ENCODE data around the gene H2AZ2. TPM values are rescaled to one million over a fixed set of nuclear protein-coding genes. Genes with fewer than 3 reads are reported as not detected.

Gene H2AZ2
- total RNA-seq (100 to 1,000 TPM; 161 to 264 TPM), polyA plus RNA-seq (ENCODE audit: insufficient read length in 2 of 2) (100 to 1,000 TPM; 188 to 232 TPM)
- long read RNA-seq, donor 1, transcript H2AFV-202 (5 exons, 752 nt), result major isoform, 61 of 77 reads
- long read RNA-seq, donor 1, partial matches to known transcripts, result 9 of 77 reads
- long read RNA-seq, donor 1, other reads (novel, unspliced or antisense), result 0 of 77 reads
- long read RNA-seq, donor 2, transcript H2AFV-202 (5 exons, 752 nt), result major isoform, 29 of 66 reads
- long read RNA-seq, donor 2, partial matches to known transcripts, result 32 of 66 reads
- long read RNA-seq, donor 2, other reads (novel, unspliced or antisense), result 0 of 66 reads
- long read RNA-seq, donor 3, transcript H2AFV-202 (5 exons, 752 nt), result major isoform, 37 of 57 reads
- long read RNA-seq, donor 3, partial matches to known transcripts, result 10 of 57 reads
- long read RNA-seq, donor 3, other reads (novel, unspliced or antisense), result 0 of 57 reads
- long read RNA-seq, donor 4, transcript H2AFV-202 (5 exons, 752 nt), result major isoform, 97 of 161 reads
- long read RNA-seq, donor 4, transcript H2AFV-204 (4 exons, 687 nt), result minor isoform, 9 of 161 reads
- long read RNA-seq, donor 4, partial matches to known transcripts, result 45 of 161 reads
- long read RNA-seq, donor 4, other reads (novel, unspliced or antisense), result 0 of 161 reads

DNA sequence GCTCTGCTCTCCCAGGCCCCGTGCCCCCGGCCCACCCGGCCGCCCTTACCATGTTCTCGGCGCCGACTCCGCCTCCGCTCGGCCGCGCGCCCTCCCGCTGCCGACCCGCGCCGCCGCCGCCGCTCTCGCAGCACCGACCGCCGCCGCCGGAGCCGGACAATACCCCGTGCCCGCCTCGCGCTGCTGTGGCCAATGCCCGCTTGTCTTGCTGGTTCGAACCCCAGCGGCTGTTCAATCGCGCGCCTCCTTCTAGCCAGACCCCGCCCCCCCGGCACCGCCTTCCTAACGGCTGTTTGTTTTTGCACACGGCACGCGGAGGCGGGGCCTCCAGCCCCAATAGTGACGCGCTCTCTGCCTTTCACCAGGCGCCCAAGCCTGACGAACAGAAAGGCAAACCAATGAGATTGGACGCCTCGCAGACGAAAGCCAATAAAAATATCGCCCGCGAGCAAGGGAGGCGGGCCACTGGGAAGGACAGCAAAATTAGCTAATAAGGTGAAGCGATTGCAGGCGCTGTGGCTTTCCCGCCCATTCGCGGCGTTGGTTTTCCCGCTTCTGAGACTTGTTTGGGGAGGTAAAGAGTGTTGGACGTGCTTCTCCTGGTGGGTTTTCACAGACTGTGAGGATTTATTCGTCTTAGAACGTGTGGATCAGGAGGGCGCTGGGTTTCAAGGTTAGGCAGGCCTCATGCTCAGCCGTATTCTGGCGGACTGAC, at the start of gene H2AZ2:
TSS of gene H2AZ2 (minus strand) at position 168 of the 715 bp plus-strand sequence. CDS start at position 52, 116 bp downstream.
- under 1% methylated on average over 70 of the region's 70 CpGs for WGBS (ENCODE audit: insufficient coverage)
- DNase-seq (ENCODE audit: low read depth in 4 of 6, low spot score in 6 of 6), result peak; percentile 98 to 100 (median 100)
- Histone ChIP-seq H3K4me1 (ENCODE audit: control insufficient read depth, insufficient read depth, low read length) (peaks cover 11% of the 10 kb centered on the region), H3K27ac (ENCODE audit: low read depth, low read length) (peak within 1 kb of the TSS; percentile 99), H3K27me3 (ENCODE audit: control insufficient read depth, insufficient read depth, low read length) (no peaks in the 10 kb centered on the region), H3K4me3 (ENCODE audit: low read depth, low read length) (peak within 1 kb of the TSS; percentile 87), H3K36me3 (ENCODE audit: control insufficient read depth, insufficient read depth, low read length) (no peaks in the 10 kb centered on the region), H3K9me3 (ENCODE audit: control insufficient read depth, insufficient read depth, low read length) (no peaks in the 10 kb centered on the region)

DNA sequence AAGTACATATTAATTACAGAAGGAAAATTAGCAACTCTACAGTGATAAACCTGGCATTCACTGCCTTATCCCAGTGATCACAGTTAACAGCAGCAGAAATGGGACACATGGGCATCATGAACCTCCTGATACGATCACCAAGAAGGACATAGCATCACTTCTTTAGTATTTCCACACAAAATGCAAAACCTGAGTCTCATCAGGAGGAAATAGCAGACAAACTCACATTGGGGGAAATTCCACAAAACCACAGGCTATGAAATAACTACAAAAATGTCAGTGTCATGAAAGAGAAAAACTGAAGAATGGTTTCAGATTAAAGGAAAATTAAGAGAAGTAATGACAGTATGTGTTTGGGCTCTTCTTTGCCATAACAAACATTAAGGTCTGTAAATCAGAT, 49.4 kb upstream of the H2AZ2 start:
- H3K9me3 ChIP-seq (ENCODE audit: control insufficient read depth, insufficient read depth, low read length), result no peaks in the 10 kb centered on the region
- no peak overlapping the region for H3K27ac ChIP-seq (ENCODE audit: low read depth, low read length)
- no peaks in the 10 kb centered on the region for H3K27me3 ChIP-seq (ENCODE audit: control insufficient read depth, insufficient read depth, low read length)
- peak in 1 of 6 donors; percentile 18 for DNase-seq (ENCODE audit: low read depth in 4 of 6, low spot score in 6 of 6)
- H3K4me3 ChIP-seq (ENCODE audit: low read depth, low read length), result no peak overlapping the region
- peaks cover 7% of the 10 kb centered on the region for H3K4me1 ChIP-seq (ENCODE audit: control insufficient read depth, insufficient read depth, low read length)
- no peaks in the 10 kb centered on the region for H3K36me3 ChIP-seq (ENCODE audit: control insufficient read depth, insufficient read depth, low read length)
- WGBS (ENCODE audit: insufficient coverage), result 88% methylated on average over 1 of the region's 1 CpG

DNA sequence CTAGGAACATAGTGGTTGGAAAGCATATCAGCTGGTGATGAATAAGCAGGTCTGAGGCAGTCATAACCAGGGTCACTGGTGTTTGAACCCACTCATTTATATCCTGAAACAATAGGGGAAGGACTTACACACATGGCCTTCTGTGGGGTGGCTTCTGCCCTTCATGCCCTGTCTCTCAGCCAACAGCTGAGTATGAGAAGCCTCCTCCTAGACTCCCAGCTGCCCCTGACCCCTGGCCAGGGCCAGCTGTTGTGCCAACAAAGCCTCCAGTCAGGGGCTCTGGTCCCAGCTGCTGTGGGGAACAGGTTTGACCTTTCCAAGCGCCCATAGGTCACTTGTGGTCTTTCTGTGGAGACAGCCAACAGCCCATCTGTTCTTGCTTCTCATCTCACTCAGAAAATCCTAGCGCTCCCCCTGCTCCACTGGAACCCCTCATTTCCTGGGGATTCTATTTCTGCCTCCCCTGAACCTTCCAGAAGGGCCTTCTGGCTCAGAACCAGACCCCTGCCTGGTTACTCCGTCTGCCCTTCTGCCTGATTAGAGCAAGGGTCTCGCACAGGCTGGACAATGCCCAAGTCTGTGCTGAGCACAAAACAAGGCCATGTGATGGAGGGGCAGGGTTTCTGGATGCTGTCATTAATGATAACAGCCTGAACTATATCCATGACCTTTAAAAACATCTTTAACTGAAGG, 47.1 kb upstream of the H2AZ2 start:
- WGBS (ENCODE audit: insufficient coverage), result 42% methylated on average over 4 of the region's 4 CpGs
- Histone ChIP-seq H3K9me3 (ENCODE audit: control insufficient read depth, insufficient read depth, low read length) (no peaks in the 10 kb centered on the region), H3K27me3 (ENCODE audit: control insufficient read depth, insufficient read depth, low read length) (no peaks in the 10 kb centered on the region), H3K36me3 (ENCODE audit: control insufficient read depth, insufficient read depth, low read length) (no peaks in the 10 kb centered on the region), H3K4me3 (ENCODE audit: low read depth, low read length) (no peak overlapping the region), H3K27ac (ENCODE audit: low read depth, low read length) (no peak overlapping the region), H3K4me1 (ENCODE audit: control insufficient read depth, insufficient read depth, low read length) (peaks cover 7% of the 10 kb centered on the region)
- peak in 1 of 6 donors; percentile 22 for DNase-seq (ENCODE audit: low read depth in 4 of 6, low spot score in 6 of 6)

DNA sequence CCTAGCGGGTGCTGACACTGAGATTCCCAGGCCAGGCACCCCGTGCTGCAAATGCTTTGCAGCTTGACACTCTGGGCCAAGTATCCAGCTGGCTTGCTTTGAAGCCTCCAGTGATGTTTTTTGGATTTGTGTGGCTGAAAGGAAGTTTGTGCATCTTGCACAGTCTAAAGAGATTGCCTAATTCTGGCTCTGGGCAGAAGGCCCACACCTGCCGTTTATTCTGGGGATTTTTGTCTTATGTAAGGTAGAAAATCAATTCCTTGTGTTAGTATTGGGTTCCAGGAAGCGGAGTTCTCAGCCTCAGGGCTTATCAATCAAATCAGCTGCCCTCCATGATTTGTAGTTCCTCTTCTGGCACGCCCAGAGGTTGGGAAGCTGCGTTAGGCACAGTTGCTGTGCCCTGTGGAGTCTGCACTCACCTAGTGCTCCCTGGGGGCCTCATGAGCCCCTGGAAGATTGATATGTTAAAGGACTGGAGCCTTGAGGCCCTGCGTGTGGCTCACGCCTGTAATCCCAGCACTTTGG, 45.9 kb upstream of the H2AZ2 start:
- DNase-seq (ENCODE audit: low read depth in 4 of 6, low spot score in 6 of 6), result no peak
- Histone ChIP-seq H3K4me1 (ENCODE audit: control insufficient read depth, insufficient read depth, low read length) (peaks cover 7% of the 10 kb centered on the region), H3K27me3 (ENCODE audit: control insufficient read depth, insufficient read depth, low read length) (no peaks in the 10 kb centered on the region), H3K36me3 (ENCODE audit: control insufficient read depth, insufficient read depth, low read length) (no peaks in the 10 kb centered on the region), H3K4me3 (ENCODE audit: low read depth, low read length) (no peak overlapping the region), H3K9me3 (ENCODE audit: control insufficient read depth, insufficient read depth, low read length) (no peaks in the 10 kb centered on the region), H3K27ac (ENCODE audit: low read depth, low read length) (no peak overlapping the region)
- 63% methylated on average over 8 of the region's 8 CpGs for WGBS (ENCODE audit: insufficient coverage)

DNA sequence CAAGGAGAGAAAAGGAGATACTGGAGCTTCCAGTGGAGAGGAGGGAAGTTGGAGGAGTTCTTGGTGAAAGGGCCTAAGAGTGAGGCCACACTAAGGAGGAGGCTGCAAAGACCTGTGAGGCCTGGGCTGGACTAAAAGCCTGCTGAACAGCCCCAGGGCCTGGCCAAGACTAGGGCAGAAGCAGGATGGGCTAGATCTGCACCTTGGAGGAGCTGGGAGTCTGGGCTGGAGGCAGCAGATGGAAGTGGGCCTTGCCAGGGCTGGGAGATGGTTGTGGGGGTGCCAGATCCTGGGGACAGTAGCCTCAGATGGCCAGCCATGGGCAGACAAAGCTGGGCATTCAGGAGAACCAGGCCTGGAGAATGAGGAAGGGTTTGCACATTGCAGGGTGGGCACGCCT, 43.9 kb upstream of the H2AZ2 start:
- Histone ChIP-seq H3K36me3 (ENCODE audit: control insufficient read depth, insufficient read depth, low read length) (no peaks in the 10 kb centered on the region), H3K27me3 (ENCODE audit: control insufficient read depth, insufficient read depth, low read length) (no peaks in the 10 kb centered on the region), H3K9me3 (ENCODE audit: control insufficient read depth, insufficient read depth, low read length) (no peaks in the 10 kb centered on the region), H3K27ac (ENCODE audit: low read depth, low read length) (no peak overlapping the region), H3K4me3 (ENCODE audit: low read depth, low read length) (no peak overlapping the region), H3K4me1 (ENCODE audit: control insufficient read depth, insufficient read depth, low read length) (peaks cover 7% of the 10 kb centered on the region)
- no peak for DNase-seq (ENCODE audit: low read depth in 4 of 6, low spot score in 6 of 6)
- no CpG with 5 or more reads among the region's 1 CpG for WGBS (ENCODE audit: insufficient coverage)

DNA sequence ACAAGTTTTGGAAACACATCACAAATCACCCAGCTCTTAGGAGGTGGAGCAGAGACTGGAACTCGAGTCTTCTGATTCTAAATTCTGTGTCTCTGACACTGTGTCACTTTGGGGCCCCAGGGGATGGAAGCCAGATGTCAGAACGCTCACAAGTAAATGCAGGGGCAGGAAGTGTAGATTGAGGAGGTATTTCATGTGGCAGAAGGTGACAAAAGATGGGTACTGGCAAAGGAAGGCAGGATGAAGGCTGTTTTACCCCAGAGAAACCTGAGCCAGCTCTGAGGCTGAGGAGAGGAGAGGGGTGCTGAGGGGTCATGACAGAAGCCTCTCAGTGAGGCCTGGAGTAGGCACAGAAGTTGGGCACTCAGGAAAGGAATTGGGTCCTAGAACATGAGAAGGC, 43.5 kb upstream of the H2AZ2 start:
- DNase-seq (ENCODE audit: low read depth in 4 of 6, low spot score in 6 of 6), result no peak
- 65% methylated on average over 2 of the region's 2 CpGs for WGBS (ENCODE audit: insufficient coverage)
- Histone ChIP-seq H3K4me1 (ENCODE audit: control insufficient read depth, insufficient read depth, low read length) (peaks cover 7% of the 10 kb centered on the region), H3K27me3 (ENCODE audit: control insufficient read depth, insufficient read depth, low read length) (no peaks in the 10 kb centered on the region), H3K36me3 (ENCODE audit: control insufficient read depth, insufficient read depth, low read length) (no peaks in the 10 kb centered on the region), H3K4me3 (ENCODE audit: low read depth, low read length) (no peak overlapping the region), H3K9me3 (ENCODE audit: control insufficient read depth, insufficient read depth, low read length) (no peaks in the 10 kb centered on the region), H3K27ac (ENCODE audit: low read depth, low read length) (no peak overlapping the region)

DNA sequence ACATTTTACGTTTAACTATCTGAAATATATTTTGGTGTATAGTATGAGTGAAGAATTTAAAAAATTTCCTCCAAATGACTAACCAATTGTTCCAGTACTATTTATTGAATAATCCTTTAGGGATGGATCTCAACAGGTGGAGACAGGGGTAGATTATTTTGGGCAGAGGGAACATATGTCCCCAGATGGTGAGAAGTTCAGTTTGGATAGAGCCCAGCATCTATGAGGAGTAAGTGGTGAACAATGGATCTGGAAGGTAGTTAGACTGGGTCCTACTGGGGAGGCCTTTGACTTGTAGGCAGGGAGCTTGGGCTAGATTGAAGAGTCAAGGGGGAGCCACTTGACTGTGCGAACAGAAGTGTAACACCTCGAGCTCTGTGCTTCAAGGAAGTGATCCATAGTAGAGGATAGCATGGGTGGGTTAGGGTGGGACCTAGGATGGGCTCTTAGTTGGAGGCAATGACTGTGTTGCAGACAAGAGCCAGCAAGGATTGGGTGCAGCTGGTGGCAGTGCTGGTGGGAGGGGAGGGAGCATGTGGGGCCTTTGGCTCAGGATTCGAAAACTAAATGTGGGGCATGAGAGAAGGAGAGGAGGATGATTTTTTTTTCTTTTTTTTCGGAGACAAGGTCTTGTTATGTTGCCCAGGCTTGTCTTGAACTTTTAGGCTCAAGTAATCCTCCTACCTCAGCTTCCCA, 41.3 kb upstream of the H2AZ2 start:
- Histone ChIP-seq H3K27me3 (ENCODE audit: control insufficient read depth, insufficient read depth, low read length) (no peaks in the 10 kb centered on the region), H3K27ac (ENCODE audit: low read depth, low read length) (no peak overlapping the region), H3K4me1 (ENCODE audit: control insufficient read depth, insufficient read depth, low read length) (peaks cover 8% of the 10 kb centered on the region), H3K9me3 (ENCODE audit: control insufficient read depth, insufficient read depth, low read length) (no peaks in the 10 kb centered on the region), H3K4me3 (ENCODE audit: low read depth, low read length) (no peak overlapping the region), H3K36me3 (ENCODE audit: control insufficient read depth, insufficient read depth, low read length) (no peaks in the 10 kb centered on the region)
- no peak for DNase-seq (ENCODE audit: low read depth in 4 of 6, low spot score in 6 of 6)
- 60% methylated on average over 2 of the region's 5 CpGs for WGBS (ENCODE audit: insufficient coverage)

DNA sequence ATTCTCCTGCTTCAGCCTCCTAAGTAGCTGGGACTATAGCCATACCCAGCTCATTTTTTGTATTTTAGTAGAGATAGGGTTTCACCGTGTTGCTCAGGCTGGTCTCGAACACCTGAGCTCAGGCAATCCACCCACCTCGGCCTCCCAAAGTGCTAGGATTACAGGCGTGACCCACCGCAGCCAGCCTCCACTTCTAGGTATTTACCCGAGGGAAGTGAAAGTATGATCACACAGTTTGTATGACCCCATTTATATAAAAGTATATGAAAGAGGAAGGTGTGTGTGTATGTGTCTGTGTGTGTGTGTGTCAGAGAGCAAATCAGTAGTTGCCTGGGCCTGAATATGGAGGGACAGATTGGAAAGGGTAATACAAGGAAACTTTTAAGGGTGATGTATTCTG, 39.4 kb upstream of the H2AZ2 start:
- H3K27ac ChIP-seq (ENCODE audit: low read depth, low read length), result no peak overlapping the region
- no peaks in the 10 kb centered on the region for H3K9me3 ChIP-seq (ENCODE audit: control insufficient read depth, insufficient read depth, low read length)
- H3K4me1 ChIP-seq (ENCODE audit: control insufficient read depth, insufficient read depth, low read length), result peaks cover 12% of the 10 kb centered on the region
- WGBS (ENCODE audit: insufficient coverage), result no CpG with 5 or more reads among the region's 6 CpGs
- no peak for DNase-seq (ENCODE audit: low read depth in 4 of 6, low spot score in 6 of 6)
- no peak overlapping the region for H3K4me3 ChIP-seq (ENCODE audit: low read depth, low read length)
- no peaks in the 10 kb centered on the region for H3K36me3 ChIP-seq (ENCODE audit: control insufficient read depth, insufficient read depth, low read length)
- H3K27me3 ChIP-seq (ENCODE audit: control insufficient read depth, insufficient read depth, low read length), result no peaks in the 10 kb centered on the region
